NCI-H345 treated with DMSO at 0.1 percent for 48 hours (cell line): ENCODE measurements around the gene HSP90AB1.

Source experiments
- DNase-seq: peaks from one replicate; lab custom pipeline; 2025; ENCODE audit not compliant: unreplicated experiment; lab: John Stamatoyannopoulos, UW

The HSP90AB1 gene

GRCh38 chr6:44246663-44247337, at the start of gene HSP90AB1:
Gene HSP90AB1, plus strand, starts transcription at chr6:44247101. Its CDS starts 1,529 bp downstream, at chr6:44248630.
- peak; percentile 95 for DNase-seq

- DNase-seq: no peak
Observed at GRCh38 chr6:44198684-44199083, 48.2 kb upstream of the HSP90AB1 start.

GRCh38 chr6:44199883-44200282, 47.0 kb upstream of the HSP90AB1 start:
- DNase-seq: no peak

- DNase-seq: no peak
Observed at GRCh38 chr6:44201200-44201599, 45.7 kb upstream of the HSP90AB1 start.

GRCh38 chr6:44201638-44202303, 45.1 kb upstream of the HSP90AB1 start:
- DNase-seq: no peak

GRCh38 chr6:44202332-44202971, 44.4 kb upstream of the HSP90AB1 start:
- DNase-seq: no peak

GRCh38 chr6:44202972-44203750, 43.7 kb upstream of the HSP90AB1 start:
- DNase-seq: no peak

- DNase-seq: no peak
Observed at GRCh38 chr6:44203955-44204354, 42.9 kb upstream of the HSP90AB1 start.

GRCh38 chr6:44207966-44208365, 38.9 kb upstream of the HSP90AB1 start:
- DNase-seq: no peak

GRCh38 chr6:44211284-44211683, 35.6 kb upstream of the HSP90AB1 start:
- no peak for DNase-seq

GRCh38 chr6:44214307-44214706, 32.6 kb upstream of the HSP90AB1 start:
- DNase-seq: no peak

GRCh38 chr6:44216677-44217331, 30.1 kb upstream of the HSP90AB1 start, which contains the start of gene MYMX:
Gene MYMX, plus strand, starts transcription at chr6:44216926. Its CDS starts 546 bp downstream, at chr6:44217472.
- DNase-seq: no peak

GRCh38 chr6:44217332-44218143, 29.4 kb upstream of the HSP90AB1 start:
- no peak for DNase-seq

- no peak for DNase-seq
Observed at GRCh38 chr6:44219053-44219814, 27.7 kb upstream of the HSP90AB1 start.

- DNase-seq: no peak
Observed at GRCh38 chr6:44219815-44220784, 26.8 kb upstream of the HSP90AB1 start.

- DNase-seq: no peak
Observed at GRCh38 chr6:44220913-44221290, 26.0 kb upstream of the HSP90AB1 start.

- peak; percentile 20 for DNase-seq
Observed at GRCh38 chr6:44221291-44221960, 25.5 kb upstream of the HSP90AB1 start.

GRCh38 chr6:44221961-44222335, 25.0 kb upstream of the HSP90AB1 start:
- DNase-seq: no peak
